GM18520 (cell line): ENCODE results near the gene CALML3.

Source experiments
- ATAC-seq: cut with Tn5 transposase; IDR thresholded peaks from one replicate; pipeline ENCODE4 v1.9.1; 2021; ENCODE audit not compliant: unreplicated experiment

CALML3 gene

DNA sequence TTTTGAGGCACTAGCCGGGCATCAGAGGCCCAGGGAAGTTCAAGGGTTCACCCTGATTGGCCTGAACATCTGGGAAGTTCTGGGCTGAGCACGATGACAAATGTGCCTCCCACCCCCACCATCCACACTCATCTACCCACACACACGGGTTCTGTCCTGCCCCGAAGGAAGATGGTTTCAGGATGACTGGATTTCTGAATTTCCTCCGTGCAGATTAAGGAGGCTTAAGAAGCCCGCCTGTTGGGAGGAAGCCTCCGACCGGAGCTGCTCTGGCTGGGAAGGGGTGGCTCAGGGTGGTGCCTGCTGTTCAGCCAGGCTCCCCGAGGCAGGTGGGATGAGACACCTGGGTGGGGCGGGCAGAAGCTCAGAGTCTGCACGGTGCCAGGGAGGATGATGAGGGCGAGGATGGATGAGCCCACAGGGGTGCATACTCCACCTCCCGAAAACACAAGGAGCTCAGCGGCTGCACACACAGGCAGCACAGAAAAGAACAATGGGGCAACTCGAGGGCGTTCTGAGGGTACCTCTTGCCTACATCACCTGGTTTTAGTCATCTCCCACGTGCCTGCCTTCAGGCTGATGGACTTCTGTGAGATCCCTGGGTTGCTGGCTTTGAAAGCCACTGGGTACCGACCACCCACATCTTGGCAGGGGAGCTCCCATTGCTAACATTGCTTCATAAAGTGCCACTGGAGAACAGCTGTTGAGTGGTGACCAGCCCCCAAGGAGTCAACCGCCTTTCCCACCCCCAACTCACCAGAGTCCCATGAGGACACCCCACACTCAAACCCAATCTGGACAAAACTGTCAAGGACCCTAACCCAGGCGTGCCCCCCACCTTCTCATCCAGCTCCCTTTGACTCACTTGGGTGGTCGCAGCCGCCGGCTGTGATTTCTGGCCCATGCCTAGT is 41.2 kb downstream of the CALML3 start:
- no peak for ATAC-seq

DNA sequence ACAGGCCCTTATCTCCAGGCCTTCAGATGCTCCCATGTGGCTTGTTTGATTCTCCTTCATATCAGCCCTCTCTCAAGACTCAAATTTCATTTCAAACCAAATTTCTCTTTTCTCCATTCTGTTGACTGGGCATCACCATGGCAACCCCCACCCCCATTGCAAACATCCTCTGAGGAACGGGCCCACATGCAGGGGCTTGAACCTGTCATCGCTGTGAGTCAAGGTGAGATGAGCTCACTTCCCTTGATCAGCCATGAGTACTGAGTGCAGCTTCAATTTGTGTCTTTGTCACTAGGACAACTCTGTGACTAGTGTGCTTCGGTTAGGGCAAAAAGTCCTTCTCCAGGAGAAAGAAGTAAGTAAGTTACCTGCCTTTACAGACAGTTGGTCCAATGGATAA is 41.9 kb downstream of the CALML3 start:
- ATAC-seq = no peak

DNA sequence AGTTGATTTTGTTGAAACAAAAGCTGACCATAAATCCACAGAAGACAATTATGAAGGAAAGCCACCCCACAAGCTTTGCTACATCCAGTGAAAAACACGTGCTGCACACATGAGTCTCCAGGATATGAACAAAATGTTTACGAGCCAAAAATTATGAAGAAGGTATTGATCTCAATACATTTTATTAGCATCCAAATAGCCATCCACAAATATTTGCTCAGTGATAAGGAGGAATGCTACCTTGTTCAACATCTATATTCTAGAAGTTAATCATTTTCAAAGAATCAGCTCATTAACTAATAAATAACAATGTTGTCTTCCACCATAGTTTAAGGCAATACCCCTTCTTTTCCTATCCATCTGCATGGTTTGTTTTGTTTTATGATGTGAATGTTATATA is 42.7 kb downstream of the CALML3 start:
- no peak for ATAC-seq

DNA sequence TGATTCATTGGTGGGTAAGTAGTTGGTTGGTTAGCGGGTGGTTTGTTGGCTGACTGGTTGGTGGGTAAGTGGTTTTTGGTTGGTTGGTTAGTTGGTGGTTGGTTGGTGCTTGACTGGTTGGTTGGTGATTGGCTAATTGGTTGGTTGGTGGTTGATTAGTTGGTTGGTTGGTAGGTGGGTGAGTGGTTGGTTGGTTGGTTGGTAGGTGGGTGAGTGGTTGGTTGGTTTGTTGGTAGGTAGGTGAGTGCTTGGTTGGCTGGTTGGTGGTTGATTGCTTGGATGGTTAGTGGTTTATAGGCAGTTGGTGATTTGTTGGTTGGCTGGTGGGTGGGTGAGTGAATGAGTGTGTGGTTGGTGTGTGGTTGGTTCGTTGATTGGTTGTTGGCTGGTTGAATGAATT is 44.2 kb downstream of the CALML3 start:
- no peak for ATAC-seq

DNA sequence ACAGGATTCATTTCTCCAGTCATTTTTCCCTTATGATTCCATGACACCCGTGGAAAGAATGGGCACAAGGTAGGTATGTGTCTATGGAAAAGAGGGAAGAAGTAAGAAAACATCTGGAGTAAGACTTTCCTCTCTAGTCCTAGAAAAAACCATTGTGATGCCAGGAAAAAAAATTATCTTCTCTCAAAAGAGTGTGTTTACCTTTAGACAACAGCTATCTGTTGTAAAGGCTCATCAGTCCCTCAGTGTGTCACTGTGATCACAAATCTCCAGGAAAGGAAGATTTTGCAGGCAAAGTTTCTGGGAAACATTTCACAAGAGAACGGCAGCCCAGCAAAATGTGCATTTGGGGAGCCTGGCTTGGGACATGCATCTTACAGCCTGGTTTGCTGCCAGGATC is 44.8 kb downstream of the CALML3 start:
- no peak for ATAC-seq

DNA sequence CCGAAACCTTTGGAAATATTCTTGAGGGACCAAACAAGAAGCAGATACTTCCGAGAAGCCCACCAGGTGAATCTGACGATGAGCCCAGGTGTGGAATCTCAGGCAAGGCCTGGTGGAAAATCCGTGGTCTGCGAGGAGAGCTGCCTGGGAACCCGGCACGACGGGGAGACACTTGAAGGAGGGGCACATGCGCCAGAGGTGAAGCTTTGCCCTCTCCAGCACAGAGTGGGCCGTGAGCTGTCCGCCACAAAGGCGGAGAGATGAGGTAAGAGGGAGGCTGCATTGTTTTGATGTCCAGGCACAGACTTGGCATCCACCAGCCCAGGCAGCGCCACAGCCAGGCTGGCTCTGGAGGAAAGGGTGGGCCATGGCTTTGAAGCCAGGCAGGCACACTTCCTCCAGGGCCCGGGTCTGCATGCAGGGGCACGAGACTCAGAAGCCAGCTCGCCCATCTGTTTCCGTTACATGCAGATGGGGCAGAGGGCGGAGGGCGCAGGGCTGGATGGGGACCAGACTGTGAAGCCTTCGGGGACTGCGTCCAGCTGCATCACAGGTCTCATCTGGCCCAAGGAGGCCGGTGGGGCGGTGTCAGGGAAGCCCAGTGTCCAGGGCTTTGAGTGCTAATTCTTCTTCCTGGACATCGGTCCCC is 45.4 kb downstream of the CALML3 start:
- ATAC-seq = no peak

DNA sequence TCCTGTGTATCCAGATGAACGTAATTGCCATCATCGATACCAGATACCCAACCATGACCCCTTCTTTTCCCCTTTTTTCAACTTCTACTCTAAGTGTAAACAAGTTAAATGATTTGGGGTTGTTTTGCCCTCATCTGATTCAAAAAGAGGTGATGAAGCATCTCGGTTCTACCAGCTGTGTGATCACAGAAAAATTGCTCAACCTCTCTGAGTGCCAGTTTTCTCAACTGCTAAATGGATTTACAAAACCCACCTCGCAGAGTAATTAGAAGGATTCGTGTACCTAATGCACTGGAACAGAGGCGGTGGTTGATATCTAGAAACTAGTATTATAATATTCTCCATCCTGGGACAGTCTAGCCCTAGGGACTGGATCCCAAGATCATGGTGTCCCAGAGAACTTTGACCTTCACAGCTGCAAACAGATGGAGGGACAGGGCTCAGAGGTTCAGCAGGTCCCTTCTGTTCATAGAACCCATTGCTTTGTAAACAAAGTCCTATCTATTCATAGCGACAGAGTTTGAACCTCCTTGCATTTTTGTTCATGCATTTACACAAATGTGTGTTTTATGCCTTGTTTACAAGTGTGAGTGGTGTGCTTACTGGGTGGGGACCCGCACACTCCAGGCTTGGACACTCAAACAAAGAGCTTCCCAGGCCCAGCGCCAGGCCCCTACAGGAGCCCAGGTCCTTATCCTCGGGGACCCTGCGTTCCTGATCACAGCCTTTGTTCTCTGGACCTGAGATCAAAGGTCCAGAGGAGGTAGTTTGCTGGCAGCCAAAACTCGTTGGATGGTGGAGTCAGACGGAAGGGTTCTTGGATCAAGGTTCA is 46.4 kb downstream of the CALML3 start:
- ATAC-seq = no peak

DNA sequence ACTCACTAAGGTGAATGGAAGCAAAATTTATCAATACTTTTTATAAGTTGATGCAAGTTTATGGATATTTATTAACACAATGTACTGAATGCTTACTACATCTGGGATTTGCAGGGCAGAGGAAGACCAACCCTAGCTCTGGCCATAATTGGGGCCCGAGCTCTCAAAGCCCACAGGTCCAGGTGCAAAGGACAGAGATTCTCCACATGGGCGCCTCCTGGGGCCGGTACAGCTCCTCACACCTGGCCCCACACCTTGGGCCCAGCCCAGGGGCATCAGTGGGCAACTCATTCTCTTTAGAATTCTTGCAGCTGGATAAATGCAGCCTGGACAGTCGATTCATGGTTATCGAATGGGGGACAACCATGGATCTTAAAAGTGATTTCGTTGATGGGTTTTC is 47.1 kb downstream of the CALML3 start:
- ATAC-seq = no peak

DNA sequence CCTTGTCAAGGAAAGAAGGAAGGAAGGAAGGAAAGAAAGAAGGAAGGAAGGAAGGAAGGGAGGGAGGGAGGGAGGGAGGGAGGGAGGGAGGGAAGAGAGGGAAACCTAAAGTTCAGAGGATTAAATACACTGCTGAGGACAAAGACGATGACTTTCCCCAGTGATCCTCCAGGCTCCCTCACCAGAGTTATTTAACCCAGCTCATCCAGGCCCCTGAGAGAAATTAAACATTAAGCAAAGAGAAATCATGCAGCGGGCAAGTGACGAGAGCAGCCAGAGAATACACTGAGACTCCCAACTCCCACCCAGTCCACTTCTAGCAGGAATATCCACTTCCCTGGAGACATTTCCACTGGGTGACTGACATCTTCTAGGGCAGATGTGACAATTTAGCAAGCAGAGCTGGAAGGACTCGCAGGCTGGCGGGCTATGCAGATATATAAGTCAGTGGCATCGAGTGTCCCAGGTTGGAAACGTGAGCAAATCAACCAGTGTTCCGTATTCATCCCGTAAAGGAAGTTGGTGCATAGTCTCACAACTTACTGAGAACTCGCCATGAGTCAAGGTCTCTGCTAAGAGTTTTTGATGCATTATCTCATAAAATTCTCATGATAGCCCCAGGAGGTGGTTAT is 48.7 kb downstream of the CALML3 start:
- ATAC-seq = no peak

DNA sequence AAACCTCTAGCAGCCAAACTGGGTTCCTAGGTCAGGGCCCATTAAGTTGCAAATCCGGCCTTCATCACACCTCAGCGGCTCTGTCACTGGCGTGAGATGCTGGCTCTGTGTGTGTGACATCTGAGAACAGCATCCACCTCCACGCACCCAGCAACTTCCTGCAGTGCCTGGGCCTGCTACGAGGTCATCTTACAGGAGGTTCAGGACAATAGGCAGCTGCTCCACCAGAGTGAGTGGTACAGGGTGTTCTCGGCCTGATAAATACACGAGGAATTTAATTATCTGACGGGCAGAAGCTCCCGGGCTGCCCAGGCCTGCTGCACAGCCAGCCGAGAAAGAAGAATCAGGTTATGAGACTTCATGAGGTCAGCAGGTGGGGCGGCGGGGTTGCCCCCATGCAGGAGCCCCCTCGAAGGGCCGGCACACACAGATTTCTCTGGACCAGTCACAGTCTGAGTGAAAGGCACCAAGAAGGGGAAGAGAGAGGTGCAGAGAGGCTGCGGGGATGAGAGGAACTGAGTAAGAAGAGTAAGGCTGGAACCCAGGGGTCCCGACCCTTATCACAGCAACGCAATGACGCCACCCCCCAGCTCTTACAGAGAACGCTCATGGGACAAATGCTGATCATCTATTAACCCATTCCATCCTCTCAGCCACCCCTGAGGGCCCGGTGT is 49.3 kb downstream of the CALML3 start:
- ATAC-seq = no peak

DNA sequence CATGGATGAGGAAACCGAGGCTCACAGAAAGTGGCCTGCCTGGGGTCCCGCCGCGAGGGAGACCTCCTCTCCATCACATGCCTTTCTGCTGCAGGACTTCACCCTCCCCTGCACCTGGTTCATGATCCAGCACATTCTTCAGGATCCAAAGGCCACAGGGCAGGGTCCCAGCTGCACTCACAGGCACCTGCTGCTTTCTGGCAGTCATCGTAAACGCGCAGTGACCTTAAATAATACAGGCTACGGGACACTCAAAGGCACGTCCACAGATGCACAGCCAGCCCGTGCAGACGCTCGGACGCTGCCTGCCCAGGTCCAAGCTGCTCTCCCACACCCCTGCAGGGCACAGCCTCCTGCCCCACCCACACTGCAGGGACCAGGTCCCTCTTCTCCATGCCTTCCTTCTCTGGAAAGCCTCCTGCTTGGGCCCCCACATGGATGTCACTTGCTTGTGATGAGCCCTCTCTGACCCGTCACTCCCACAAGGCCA is 49.9 kb downstream of the CALML3 start:
- no peak for ATAC-seq

DNA sequence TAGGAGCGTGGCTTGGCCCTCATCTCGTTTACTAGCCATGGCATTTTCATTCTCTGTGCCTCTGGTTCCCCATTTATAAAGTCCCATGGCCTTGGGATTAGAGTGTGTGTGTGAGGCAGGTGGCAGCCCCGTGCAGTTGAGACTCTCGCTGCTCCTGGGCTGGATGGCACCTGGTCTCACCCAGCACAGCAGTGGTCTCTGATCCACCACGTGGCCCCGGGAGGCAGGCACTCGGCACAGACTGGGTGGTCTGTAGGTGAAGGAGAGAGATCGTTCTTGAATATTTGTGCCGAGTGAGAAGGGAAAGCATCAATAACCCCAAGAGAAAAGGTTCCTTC is 50.4 kb downstream of the CALML3 start:
- ATAC-seq = no peak

DNA sequence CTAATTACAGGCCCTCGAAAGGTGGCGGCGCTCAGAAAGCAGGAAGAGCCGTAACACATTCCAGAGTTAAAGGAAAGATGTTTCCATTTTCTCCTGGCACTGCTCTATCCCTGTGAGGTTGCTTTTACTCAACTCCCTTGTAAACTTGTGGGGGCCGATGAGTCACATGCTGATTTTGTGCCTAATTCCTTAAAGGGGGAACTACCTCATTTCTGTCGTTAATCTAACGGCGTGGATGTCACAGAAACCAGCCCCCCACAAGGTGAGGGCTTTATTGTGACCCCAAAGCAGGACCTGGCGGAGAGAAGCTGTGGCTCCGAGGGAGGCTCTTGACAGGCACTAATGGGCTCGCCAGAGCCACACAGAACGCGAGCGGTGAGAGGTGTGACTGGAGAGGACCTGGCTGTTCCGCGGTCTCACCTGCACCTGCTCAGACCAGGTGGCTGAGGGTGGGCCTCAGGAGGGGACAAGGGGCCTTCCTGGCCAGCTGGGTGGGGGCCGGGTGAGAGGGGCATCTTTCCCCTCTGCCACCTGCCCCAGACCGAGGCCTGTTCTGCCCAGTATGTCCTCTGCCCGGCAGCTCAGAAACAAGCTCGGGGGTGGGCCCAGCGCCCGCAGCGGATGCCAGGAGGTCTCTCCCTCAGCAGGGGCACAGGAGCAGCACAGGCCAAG is 50.9 kb downstream of the CALML3 start:
- no peak for ATAC-seq

DNA sequence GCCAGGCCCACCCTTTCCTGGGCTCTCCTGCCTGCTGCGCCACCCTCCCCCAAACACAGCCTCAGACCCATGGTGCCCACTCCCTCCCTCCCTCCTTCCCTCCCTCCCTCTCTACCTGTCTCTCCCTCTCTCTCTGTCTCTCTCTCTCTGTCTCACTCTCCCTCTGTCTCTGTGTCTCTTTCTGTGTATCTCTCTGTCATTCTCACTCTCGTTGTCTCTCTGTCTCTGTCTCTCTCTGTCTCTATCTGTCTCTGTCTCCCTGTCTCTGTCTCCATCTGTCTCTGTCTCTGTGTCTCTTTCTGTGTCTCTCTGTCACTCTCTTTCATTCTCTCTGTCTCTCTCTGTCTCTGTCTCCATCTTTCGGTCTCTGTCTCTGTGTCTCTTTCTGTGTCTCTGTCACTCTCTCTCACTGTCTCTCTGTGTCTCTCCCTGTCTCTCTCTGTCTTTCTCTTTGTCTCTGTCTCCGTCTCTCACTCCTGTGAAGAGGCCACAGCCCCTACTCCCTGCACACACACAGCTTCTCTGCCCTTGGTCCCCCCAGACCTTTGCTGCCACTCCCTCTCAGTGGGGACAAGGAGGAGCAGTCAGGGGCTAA is 51.5 kb downstream of the CALML3 start:
- no peak for ATAC-seq
